SK-N-SH treated with all-trans-retinoic acid at 6 μM for 48 hours (cell line): ENCODE data around the gene KIAA0408.

ENCODE experiments used
- BACH2 ChIP-seq: fragments of 250-450 bp; sonication (Bioruptor Pico); IDR thresholded peaks from 2 replicates; pipeline ENCODE4 v1.9.0; 2021; ENCODE audit warnings: mild to moderate bottlenecking, borderline replicate concordance
- CSDC2 ChIP-seq: fragments of 250-450 bp; sonication (Bioruptor Pico); IDR thresholded peaks from 2 replicates; pipeline ENCODE4 v1.5.0; 2020; ENCODE audit warnings: mild to moderate bottlenecking, moderate library complexity
- OSR1 ChIP-seq: fragments of 250-450 bp; sonication (Bioruptor Pico); IDR thresholded peaks from 2 replicates; pipeline ENCODE4 v1.8.0; 2022; ENCODE audit warnings: moderate library complexity, mild to moderate bottlenecking, inconsistent platforms
- PATZ1 ChIP-seq: fragments of 250-450 bp; sonication (Bioruptor Pico); IDR thresholded peaks from 2 replicates; pipeline ENCODE4 v1.8.0; 2020; ENCODE audit warnings: mild to moderate bottlenecking, moderate library complexity, borderline replicate concordance
- TCF4 ChIP-seq: fragments of 250-450 bp; sonication (Bioruptor Pico); IDR thresholded peaks from 2 replicates; pipeline ENCODE4 v1.8.0; 2021; ENCODE audit warnings: mild to moderate bottlenecking, moderate library complexity, borderline replicate concordance
- ZNF70 ChIP-seq: fragments of 450-650 bp; formaldehyde crosslinking; IDR thresholded peaks from 2 replicates; pipeline ENCODE4 v1.5.0; 2020; ENCODE audit warnings: mild to moderate bottlenecking, moderate library complexity
- TF ChIP-seq, protein P1 (sequence below): fragments of 250-450 bp; sonication (Bioruptor Pico); IDR thresholded peaks from 2 replicates; pipeline ENCODE4 v1.5.1; 2020; ENCODE audit warnings: low read depth, mild to moderate bottlenecking, moderate library complexity

GRCh38 chr6:127451388-127451787 lies 7.8 kb downstream of the KIAA0408 start:
- TF ChIP-seq OSR1 (CRISPR knock-in tag) (no peak), PATZ1 (CRISPR knock-in tag) (no peak), CSDC2 (CRISPR knock-in tag) (no peak), TCF4 (CRISPR knock-in tag) (no peak), BACH2 (CRISPR knock-in tag) (no peak), ZNF70 (CRISPR knock-in tag) (no peak)
- TF ChIP-seq, protein P1, sequence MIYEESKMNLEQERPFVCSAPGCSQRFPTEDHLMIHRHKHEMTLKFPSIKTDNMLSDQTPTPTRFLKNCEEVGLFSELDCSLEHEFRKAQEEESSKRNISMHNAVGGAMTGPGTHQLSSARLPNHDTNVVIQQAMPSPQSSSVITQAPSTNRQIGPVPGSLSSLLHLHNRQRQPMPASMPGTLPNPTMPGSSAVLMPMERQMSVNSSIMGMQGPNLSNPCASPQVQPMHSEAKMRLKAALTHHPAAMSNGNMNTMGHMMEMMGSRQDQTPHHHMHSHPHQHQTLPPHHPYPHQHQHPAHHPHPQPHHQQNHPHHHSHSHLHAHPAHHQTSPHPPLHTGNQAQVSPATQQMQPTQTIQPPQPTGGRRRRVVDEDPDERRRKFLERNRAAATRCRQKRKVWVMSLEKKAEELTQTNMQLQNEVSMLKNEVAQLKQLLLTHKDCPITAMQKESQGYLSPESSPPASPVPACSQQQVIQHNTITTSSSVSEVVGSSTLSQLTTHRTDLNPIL (CRISPR knock-in tag), result no peak
